ENCODE data around the gene UQCRC1.

UQCRC1 gene

GRCh38 chr3:48569808-48570450, 39.5 kb downstream of the UQCRC1 start:
- no peak for DNase-seq

- DNase-seq: no peak
These were observed 40.0 kb downstream of the UQCRC1 start for GRCh38 chr3:48569400-48569799.

GRCh38 chr3:48568476-48568875, 41.0 kb downstream of the UQCRC1 start:
- no peak for DNase-seq

- DNase-seq: no peak
These were observed 41.9 kb downstream of the UQCRC1 start for GRCh38 chr3:48567500-48567899.

- DNase-seq: no peak
These were observed 42.4 kb downstream of the UQCRC1 start for GRCh38 chr3:48567090-48567489.

GRCh38 chr3:48566401-48566760, 43.1 kb downstream of the UQCRC1 start:
- no peak for DNase-seq

- no peak for DNase-seq
These were observed 43.6 kb downstream of the UQCRC1 start for GRCh38 chr3:48565591-48566400.

- DNase-seq: no peak
These were observed 44.3 kb downstream of the UQCRC1 start for GRCh38 chr3:48565186-48565585.

- no peak for DNase-seq
These were observed 44.8 kb downstream of the UQCRC1 start for GRCh38 chr3:48564667-48565066.

GRCh38 chr3:48564022-48564421, 45.4 kb downstream of the UQCRC1 start:
- DNase-seq: no peak

- no peak for DNase-seq
These were observed 46.0 kb downstream of the UQCRC1 start, which contains the start of gene UCN2 for GRCh38 chr3:48563382-48563918. UCN2 (minus strand) TSS chr3:48563781; CDS start chr3:48563124, 657 bp downstream.

- DNase-seq: no peak
These were observed 46.9 kb downstream of the UQCRC1 start for GRCh38 chr3:48562367-48563095.

GRCh38 chr3:48561045-48561736, 48.3 kb downstream of the UQCRC1 start:
- no peak for DNase-seq

- DNase-seq: no peak
These were observed 48.8 kb downstream of the UQCRC1 start for GRCh38 chr3:48560648-48561018.

- no peak for DNase-seq
These were observed 50.8 kb downstream of the UQCRC1 start for GRCh38 chr3:48558493-48559134.

GRCh38 chr3:48556796-48557626, 52.4 kb downstream of the UQCRC1 start, which contains the start of gene PFKFB4:
PFKFB4 (minus strand) TSS chr3:48556803; CDS start chr3:48556777, 26 bp downstream.
- DNase-seq: peak; percentile 99

- no peak for DNase-seq
These were observed 53.3 kb downstream of the UQCRC1 start for GRCh38 chr3:48555949-48556795.

- DNase-seq: no peak
These were observed 54.1 kb downstream of the UQCRC1 start for GRCh38 chr3:48555231-48555948.

Data from activated effector memory CD4-positive, alpha-beta T cell treated with anti-CD3 and anti-CD28 coated beads, Interleukin-2, amount 50 U/mL, for 16 hours (primary cell).